HL-60 (cell line): ENCODE data around the gene EPYC.

Experiments used
- CTCF ChIP-seq: IDR thresholded peaks from one replicate; pipeline ENCODE4 v1.5.1; 2011; ENCODE audit warnings: low read length, control low read depth, inconsistent platforms; ENCODE audit not compliant: insufficient read depth
- POLR2AphosphoS5 ChIP-seq: IDR thresholded peaks from 2 replicates; pipeline ENCODE4 v1.6.1; 2012; ENCODE audit warnings: low read depth

- TF ChIP-seq CTCF (no peak), POLR2AphosphoS5 (no peak)
Measured at GRCh38 chr12:90979019-90979418, 25.8 kb downstream of the EPYC start.
